CD4-positive, alpha-beta T cell treated with Interleukin-21 for 1 hour (primary cell): ENCODE results near the gene CNOT10.

Source experiments
- DNase-seq: peaks from one replicate; pipeline ENCODE4 v3.0.0-alpha.2; 2020

CNOT10 gene

GRCh38 chr3:32819551-32820348 lies 134.8 kb downstream of the CNOT10 start:
- no peak for DNase-seq

DNA sequence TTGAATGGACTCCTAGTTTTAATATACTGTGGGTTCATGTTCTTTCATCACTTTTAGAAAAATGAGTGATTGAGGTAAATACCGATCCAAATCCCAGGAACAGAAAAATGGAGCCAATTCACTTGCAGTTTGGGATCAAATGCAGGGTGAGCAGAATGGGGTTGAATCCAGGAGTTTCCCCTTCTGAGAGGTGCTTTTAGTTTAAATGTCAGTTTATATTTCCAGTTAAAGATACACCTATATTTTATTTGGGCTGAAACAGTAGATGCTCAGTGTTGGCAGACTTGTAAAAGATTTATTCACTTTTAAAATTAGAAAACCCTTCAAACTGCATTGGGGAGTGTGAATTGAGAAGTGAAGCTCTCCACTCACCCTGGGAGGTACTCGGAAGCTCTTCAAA lies 135.4 kb downstream of the CNOT10 start:
- no peak for DNase-seq

GRCh38 chr3:32820971-32821685 lies 136.1 kb downstream of the CNOT10 start:
- DNase-seq = no peak

GRCh38 chr3:32821686-32822296 lies 136.8 kb downstream of the CNOT10 start:
- no peak for DNase-seq

DNA sequence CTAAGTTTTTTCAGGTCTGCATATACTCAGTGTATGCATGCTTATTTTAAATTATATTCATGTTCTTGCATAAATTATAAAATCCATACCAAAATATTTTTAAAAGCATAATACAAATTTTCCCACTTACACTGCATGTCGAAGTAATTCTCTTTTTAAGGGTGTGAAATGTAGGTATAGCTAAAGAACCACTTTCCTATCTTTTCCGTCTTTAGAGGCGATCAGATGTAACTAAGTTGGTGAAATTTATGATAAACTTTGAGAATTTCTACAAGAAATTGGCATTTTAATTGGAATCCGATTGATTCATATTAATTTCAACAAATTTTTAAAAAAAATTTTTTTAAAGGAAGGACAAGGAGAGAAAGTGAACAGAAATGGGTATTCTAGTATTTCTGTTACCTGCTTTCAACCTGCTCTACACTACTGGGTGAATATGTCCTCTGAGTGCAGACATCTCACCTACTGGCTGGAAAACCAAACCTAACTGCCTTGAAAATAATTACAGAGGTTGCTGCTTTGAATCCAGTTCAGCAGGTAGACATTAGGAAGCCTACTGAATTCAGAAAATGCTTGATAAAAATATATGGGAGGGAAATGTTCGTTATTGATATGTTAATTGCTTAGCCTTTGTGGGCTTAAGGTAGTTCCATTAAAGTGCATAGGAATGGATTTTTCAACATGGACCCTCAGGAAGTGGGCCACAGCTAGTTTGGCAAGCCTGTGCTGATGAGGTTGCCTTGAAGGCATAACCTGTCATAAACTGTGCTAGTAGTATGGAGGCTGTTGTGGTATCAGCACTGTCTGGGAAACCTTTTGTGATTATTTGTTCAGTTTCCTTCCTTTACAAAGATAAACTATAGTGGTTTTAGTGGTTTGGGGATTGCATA lies 137.9 kb downstream of the CNOT10 start:
- DNase-seq = no peak
